Dendritic cell treated with granulocyte-macrophage colony-stimulating factor and Interleukin-4, amounts not matched to agents 40 ng/mL and 50 ng/mL, for 4 days (primary cell): ENCODE results near the gene COL5A1.

Source experiments
- H3K27ac Mint-ChIP-seq: one replicate; pipeline ENCODE4 v1.8.0; 2022; ENCODE audit warnings: mild to moderate bottlenecking, mixed read lengths
- H3K27me3 Mint-ChIP-seq: one replicate; pipeline ENCODE4 v1.8.0; 2022; ENCODE audit warnings: mild to moderate bottlenecking, mixed read lengths
- H3K36me3 Mint-ChIP-seq: one replicate; pipeline ENCODE4 v1.8.0; 2022; ENCODE audit warnings: low read depth, mixed read lengths
- H3K4me1 Mint-ChIP-seq: one replicate; pipeline ENCODE4 v1.8.0; 2022; ENCODE audit warnings: low read depth, mixed read lengths
- H3K4me3 Mint-ChIP-seq: one replicate; pipeline ENCODE4 v1.8.0; 2022; ENCODE audit warnings: mild to moderate bottlenecking, moderate library complexity, mixed read lengths
- H3K9me3 Mint-ChIP-seq: one replicate; pipeline ENCODE4 v1.8.0; 2022; ENCODE audit warnings: mixed read lengths
- intact Hi-C: fragments of 100-400 bp; cut with micrococcal nuclease; formaldehyde crosslinking; loops from one replicate; pipeline ENCODE4 v1.15.0; 2022

The COL5A1 gene

DNA sequence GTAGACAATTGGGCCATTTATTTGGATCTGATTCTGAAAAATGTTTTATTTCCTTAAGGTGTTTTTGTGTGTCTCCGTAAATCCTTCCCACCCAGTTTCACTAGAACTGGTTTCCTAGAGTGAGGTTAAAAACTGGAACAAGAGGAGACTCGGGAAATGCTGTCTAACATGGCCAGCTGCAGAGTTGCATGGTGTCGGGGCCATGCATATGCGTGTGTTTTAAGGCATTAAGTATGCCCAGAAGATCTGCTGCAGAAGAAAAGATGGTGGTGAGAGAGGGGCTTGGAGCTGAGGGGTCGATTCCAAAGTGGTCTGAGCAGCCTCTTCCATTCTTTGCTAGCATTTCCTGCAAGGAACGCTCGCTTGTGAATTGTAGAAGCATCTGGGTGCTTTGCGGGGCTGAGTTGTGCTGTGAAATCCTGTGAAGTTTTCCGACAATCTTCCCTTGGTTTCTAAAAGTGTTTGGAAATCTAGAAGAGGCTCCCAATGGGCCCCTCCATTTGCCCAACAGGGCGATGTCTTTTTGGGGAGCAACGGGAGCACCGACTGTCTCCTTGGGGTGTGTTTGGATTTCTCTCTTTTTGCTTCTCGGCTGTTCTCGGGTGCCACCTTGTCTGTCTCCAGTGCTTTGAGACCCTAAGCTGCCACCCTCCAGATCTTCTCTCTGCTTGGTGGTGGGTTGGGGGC is 113.8 kb downstream of the COL5A1 start:
- H3K36me3 Mint-ChIP-seq: no peaks in the 10 kb centered on the region
- peaks cover 5% of the 10 kb centered on the region for H3K9me3 Mint-ChIP-seq
- intact Hi-C loops: no loop called here
- no peaks in the 10 kb centered on the region for H3K27me3 Mint-ChIP-seq
- H3K27ac Mint-ChIP-seq: no peak overlapping the region
- no peak overlapping the region for H3K4me3 Mint-ChIP-seq
- no peaks in the 10 kb centered on the region for H3K4me1 Mint-ChIP-seq

DNA sequence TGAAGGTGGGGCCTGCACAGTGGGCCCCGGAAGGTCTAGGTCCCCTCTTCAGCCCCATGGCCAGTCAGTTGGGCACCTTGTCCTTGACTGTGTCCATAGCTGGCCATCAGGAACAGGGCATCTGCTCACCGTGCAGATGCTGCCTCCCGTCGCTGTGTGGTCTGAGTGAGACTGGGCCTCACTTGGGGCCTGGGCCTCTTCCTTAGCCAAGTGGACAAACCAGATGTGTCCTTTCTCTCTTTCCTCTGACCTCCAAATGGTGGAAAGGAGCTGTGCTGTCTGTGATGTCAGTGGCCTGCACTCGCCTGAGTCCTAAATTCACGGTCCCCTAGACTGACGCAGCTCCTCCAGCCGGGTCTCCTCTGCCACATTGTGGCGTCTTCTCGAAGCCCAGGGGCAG is 114.5 kb downstream of the COL5A1 start:
- peaks cover 12% of the 10 kb centered on the region for H3K9me3 Mint-ChIP-seq
- H3K4me1 Mint-ChIP-seq: no peaks in the 10 kb centered on the region
- H3K27me3 Mint-ChIP-seq: no peaks in the 10 kb centered on the region
- H3K27ac Mint-ChIP-seq: no peak overlapping the region
- H3K4me3 Mint-ChIP-seq: no peak overlapping the region
- intact Hi-C loops: no loop called here
- no peaks in the 10 kb centered on the region for H3K36me3 Mint-ChIP-seq

DNA sequence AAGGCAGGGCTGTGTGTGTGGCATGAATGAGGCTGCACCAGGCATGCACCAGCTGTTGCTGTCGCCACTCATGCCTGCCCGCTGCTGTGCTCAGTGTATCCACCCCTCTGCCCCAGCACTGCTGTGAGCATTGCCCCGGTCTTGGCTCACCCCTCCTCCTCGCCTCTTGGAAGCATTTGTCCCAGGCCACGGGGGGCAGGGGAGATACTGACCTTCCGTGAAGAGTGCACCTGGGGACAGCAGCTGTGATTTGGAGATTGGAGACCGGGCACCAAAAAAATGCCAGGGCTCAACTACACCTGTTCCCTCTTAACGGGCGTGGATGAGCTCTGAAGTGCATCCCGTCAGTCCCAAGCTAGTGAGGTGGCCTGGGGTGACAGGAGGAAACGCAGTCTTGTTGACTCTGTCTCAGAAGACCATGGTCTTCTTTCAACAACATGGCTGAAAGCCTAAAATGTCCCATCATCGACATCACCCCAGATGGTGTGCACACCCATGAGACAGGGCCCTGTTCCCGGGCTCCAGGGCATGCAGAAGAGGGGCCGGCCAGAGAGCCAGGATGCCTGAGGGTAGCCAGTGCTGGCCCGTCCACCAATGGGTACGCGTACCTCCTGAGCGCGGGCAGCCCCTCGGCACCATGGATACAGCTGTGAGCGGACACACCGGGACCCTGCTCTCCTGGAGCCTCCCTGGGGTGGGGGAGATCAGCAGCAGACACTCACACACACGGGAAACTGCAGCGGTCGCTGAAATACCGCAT is 115.8 kb downstream of the COL5A1 start:
- no peaks in the 10 kb centered on the region for H3K36me3 Mint-ChIP-seq
- H3K9me3 Mint-ChIP-seq: peaks cover 14% of the 10 kb centered on the region
- no peak overlapping the region for H3K27ac Mint-ChIP-seq
- H3K27me3 Mint-ChIP-seq: peaks cover 7% of the 10 kb centered on the region
- H3K4me3 Mint-ChIP-seq: no peak overlapping the region
- H3K4me1 Mint-ChIP-seq: no peaks in the 10 kb centered on the region
- intact Hi-C loops: no loop called here

DNA sequence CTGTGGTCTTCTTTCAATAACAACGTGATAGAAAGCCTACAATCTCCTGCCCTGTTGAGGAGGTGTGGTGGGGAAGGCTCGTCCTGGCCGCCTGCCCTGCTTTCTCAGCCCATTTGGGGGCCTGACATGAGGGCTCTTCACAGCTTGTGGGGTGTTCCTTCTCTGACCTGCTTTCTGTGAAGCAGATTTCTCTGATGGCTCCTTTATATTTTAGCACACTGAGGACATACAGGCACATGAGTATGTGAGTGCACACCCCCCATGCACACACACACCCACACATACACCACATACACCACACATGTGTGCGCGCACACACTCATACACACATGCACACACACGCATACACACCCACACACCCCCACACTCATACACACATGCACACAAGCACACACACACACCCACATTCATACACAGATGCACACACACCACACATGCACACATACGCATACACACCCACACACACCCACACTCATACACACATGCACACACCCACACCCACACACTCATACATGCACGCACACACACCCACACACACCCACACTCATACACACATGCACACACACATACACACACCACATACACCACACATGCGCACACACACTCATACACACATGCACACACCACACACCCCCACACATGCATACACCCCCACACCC is 117.5 kb downstream of the COL5A1 start:
- intact Hi-C loops: no loop called here
- Mint-ChIP-seq H3K4me1 (no peaks in the 10 kb centered on the region), H3K27ac (no peak overlapping the region), H3K4me3 (no peak overlapping the region), H3K36me3 (no peaks in the 10 kb centered on the region), H3K9me3 (peaks cover 14% of the 10 kb centered on the region), H3K27me3 (peaks cover 15% of the 10 kb centered on the region)

DNA sequence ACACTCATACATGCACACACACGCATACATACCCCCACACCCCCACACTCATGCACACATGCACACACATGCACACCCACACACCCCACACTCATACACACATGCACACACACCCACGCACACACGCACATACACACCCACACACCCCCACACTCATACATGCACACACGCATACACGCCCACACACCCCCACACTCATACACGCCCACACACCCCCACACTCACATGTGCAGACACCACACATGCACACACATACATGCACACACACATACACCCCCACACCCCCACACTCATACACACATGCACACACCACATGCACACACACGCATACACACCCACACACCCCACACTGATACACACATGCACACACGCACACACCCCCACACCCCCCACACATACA is 118.3 kb downstream of the COL5A1 start:
- intact Hi-C loops: no loop called here
- Mint-ChIP-seq H3K27me3 (peaks cover 16% of the 10 kb centered on the region), H3K4me3 (no peak overlapping the region), H3K27ac (no peak overlapping the region), H3K9me3 (peaks cover 14% of the 10 kb centered on the region), H3K36me3 (no peaks in the 10 kb centered on the region), H3K4me1 (no peaks in the 10 kb centered on the region)

DNA sequence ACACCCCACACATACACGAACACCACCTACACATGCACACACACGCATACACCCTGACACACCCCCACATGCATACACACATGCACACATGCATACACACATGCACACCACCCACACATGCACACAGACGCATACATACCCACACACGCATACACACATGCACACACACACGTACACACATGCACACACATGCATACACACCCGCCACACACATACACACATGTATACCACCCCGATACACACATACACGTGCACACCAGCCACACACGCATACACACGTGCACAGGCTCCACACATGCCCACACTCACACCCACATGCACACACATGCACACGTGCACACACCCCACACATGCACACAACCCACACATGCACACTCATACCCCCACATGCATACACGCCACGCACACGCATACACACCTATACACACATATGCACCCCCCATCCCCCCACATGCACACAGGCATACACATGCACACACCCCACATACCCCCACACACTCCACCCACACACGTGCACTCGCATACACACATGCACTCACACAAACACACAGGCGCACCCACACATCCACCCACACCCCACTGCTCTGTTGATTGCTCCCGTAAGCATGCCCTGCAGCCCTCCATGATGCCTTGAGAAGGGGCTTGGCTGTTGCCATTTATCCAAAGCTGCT is 119.3 kb downstream of the COL5A1 start:
- Mint-ChIP-seq H3K36me3 (no peaks in the 10 kb centered on the region), H3K27me3 (peaks cover 25% of the 10 kb centered on the region), H3K9me3 (peaks cover 14% of the 10 kb centered on the region), H3K4me1 (peaks cover 3% of the 10 kb centered on the region), H3K27ac (no peak overlapping the region), H3K4me3 (no peak overlapping the region)
- intact Hi-C loops: no loop called here

DNA sequence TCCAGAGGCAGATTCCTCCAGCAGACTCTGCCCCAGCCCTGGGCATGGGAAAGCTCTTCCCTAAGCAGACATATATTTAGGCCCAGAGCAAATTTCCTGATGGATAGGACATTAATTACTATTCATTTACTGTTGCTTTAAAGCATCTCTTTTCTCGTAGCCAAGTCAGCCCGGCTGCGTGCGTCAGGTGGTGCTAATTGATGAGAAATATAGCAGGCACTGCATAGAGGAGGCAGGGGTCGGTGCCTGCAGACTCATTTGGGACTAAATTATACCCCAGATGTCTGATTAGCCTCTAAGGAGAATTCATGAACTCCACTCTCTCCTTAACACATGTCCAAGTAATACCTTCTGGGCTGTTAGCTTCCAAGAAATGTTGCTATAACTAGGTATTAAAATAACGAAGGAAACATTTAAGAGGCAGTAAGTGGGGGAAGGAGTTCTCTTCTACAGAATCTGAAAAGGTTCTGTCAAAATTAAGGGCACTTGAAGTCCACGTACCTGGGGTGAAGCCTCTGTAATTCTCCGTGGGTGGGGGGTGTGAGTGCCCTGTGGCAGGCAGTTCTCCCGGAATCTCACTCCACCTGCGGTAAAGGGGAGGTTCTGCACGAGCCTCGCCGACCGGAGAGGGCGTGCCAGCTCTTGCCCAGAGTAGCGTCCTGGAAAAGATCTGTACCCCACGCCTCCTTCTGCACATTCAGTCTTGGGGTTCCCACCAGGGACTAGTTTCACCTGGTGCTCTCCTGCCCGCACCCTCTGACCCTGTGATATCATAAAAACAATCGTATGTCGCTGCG is 123.1 kb downstream of the COL5A1 start:
- Mint-ChIP-seq H3K27ac (no peak overlapping the region), H3K27me3 (peaks cover 62% of the 10 kb centered on the region), H3K9me3 (peaks cover 14% of the 10 kb centered on the region), H3K4me3 (no peak overlapping the region), H3K4me1 (peaks cover 10% of the 10 kb centered on the region), H3K36me3 (no peaks in the 10 kb centered on the region)
- intact Hi-C loops: no loop called here

DNA sequence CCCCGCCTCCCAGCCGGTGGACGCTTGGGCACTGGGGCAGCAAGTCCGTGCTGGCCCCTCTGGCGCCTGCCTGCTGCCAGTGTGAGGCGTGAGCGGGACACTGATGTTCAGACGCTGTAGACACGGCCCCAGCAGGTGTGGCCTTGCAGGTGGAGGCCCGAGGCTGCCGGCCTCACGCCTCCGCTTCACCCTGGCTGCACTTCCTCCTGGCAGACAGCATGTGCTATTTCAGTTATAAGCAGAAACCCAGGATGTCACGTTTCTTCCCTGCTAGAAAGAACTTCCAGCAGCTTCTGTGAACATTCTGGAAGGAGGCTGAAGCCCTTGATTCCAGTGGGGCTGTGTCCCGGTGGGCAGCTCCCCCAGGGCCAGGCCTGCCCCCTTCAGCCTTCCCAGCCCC is 124.2 kb downstream of the COL5A1 start:
- intact Hi-C loops: no loop called here
- Mint-ChIP-seq H3K4me3 (no peak overlapping the region), H3K36me3 (no peaks in the 10 kb centered on the region), H3K4me1 (peaks cover 12% of the 10 kb centered on the region), H3K27me3 (peaks cover 72% of the 10 kb centered on the region), H3K27ac (no peak overlapping the region), H3K9me3 (peaks cover 5% of the 10 kb centered on the region)

DNA sequence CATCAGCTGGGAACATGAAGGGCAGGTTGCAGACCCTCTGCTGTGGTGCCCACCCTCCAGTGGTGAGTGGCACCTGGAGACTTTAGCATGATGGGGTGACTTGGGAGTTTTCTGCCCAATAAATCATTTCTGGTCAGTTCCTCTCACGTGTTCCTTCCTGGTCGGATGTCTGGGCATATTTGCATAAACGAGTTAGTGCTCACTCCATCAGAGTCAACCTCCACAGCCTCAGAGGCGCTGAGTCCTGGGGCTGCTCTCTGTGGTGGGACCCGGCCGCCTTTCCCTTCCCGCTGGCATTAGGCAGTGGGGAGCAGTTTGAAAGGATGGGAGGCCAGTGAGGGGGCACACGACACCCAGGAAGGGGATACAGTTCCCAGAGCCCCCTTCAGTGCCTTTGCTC is 125.0 kb downstream of the COL5A1 start:
- Mint-ChIP-seq H3K4me3 (no peak overlapping the region), H3K9me3 (no peaks in the 10 kb centered on the region), H3K36me3 (no peaks in the 10 kb centered on the region), H3K27me3 (peaks cover 80% of the 10 kb centered on the region), H3K27ac (no peak overlapping the region), H3K4me1 (peaks cover 20% of the 10 kb centered on the region)
- intact Hi-C loops: no loop called here

DNA sequence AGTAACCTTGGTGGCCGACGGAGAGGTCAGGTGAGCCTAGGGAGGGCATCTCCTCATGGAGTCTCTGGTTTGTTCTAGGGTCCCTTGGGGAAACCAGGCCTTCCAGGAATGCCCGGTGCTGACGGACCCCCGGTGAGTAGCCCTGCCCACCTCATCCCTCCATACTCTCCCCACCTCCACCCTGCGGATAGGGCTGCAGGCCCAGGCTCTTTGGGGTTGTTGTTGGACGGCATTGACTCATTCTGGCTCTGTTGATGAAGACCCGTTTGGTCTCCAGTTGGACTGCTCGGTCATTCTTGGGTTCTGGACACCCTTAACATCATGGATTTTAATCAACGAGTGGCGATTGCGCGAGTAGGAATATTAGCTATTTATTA is 126.7 kb downstream of the COL5A1 start:
- Mint-ChIP-seq H3K9me3 (no peaks in the 10 kb centered on the region), H3K36me3 (no peaks in the 10 kb centered on the region), H3K4me3 (no peak overlapping the region), H3K27me3 (peaks cover 88% of the 10 kb centered on the region), H3K4me1 (peaks cover 24% of the 10 kb centered on the region), H3K27ac (no peak overlapping the region)
- intact Hi-C loops: no loop called here

DNA sequence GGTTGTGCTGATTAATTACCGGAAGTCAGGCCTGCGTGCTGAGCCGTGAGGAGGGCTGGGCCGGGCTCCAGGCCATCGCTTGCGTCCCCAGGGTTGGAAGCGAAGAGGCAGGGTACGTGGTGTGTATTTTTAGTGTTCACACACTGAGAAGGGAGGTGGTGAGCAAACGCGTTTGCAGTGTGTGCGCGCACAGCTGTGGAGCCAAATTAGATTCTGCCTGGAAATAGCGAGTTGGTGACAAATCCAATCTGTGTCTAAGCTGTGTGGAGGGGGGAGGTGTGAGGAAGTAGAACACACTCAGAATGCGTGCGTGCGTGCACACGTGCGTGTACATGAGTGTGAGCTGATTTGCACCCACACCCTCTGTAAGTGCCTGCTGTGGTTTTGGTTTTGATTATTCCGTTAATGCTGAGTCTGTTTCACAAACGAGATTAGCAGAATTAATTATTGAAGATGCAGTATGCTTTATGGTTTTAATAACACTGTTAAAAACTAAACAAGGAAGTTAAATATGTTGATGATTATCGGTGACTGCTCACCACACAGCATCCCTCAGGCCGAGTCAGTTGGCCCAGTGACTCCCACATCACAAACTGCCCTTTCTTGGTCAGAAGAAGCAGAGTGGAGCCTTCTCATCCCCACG is 127.2 kb downstream of the COL5A1 start:
- H3K36me3 Mint-ChIP-seq: no peaks in the 10 kb centered on the region
- no peak overlapping the region for H3K4me3 Mint-ChIP-seq
- intact Hi-C loops: no loop called here
- H3K4me1 Mint-ChIP-seq: peaks cover 24% of the 10 kb centered on the region
- no peak overlapping the region for H3K27ac Mint-ChIP-seq
- H3K9me3 Mint-ChIP-seq: no peaks in the 10 kb centered on the region
- H3K27me3 Mint-ChIP-seq: peaks cover 88% of the 10 kb centered on the region

DNA sequence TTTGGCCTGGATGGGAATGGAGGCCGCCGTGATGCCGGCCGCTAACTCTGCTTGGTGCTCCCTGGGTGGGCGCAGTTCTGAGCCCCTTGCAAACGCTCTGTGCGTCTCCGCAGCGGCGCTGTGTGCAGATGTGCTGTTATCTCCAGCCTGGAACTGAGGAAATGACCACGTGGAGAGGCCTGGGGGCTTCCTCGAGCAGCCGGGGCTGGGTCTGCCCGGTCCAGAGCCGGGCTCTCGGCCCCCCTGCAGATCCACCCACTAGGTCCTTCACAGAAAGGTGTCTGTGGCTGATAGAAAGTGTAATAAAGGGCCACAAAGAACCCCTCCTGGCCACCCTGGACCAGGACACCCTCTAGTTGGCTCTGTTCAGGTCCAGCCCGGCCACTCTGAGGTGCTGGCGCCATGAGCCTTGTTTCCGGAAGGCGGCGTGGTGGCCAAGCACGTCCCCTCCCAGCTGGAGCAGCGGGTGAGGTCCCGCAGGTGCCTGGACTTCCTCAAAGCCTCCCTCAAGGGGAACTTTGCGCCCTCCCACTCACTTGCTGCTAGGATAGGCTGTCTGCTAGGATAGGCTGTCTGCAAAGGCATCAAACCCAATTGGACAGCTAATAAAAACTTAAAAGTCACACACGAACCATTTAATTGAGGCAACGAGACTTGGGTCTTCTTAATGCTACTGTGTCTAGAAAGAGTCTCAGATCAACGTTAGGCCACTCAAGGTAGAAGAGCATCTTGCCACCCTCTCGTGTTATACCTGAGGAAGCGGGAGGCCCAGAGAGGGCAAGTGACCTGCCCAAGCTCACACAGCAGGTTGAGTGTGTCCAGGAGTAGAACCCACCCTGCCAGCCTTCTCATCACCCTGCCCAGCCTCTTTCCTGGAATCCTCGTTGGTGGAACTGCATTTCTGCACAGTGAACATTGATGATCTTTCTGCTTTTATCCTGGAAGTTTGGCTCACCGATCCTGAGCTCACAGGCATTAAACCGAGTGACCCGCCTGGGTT is 129.7 kb downstream of the COL5A1 start:
- intact Hi-C loops: no loop called here
- H3K9me3 Mint-ChIP-seq: no peaks in the 10 kb centered on the region
- peaks cover 89% of the 10 kb centered on the region for H3K27me3 Mint-ChIP-seq
- peaks cover 17% of the 10 kb centered on the region for H3K4me1 Mint-ChIP-seq
- no peak overlapping the region for H3K27ac Mint-ChIP-seq
- peak overlapping the region; percentile 3 for H3K4me3 Mint-ChIP-seq
- H3K36me3 Mint-ChIP-seq: no peaks in the 10 kb centered on the region
